OCI-LY1 (cell line): ENCODE results near the gene PGC.

Experiments used
- EZH2 ChIP-seq: fragments of 200-600 bp; sonication (generic), shearing (Covaris generic); IDR thresholded peaks from 2 replicates; pipeline ENCODE4 v1.8.0; 2017; ENCODE audit warnings: borderline replicate concordance, mixed run types, mild to moderate bottlenecking, antibody characterized with exemption, low read length, moderate library complexity, mixed read lengths
- TF ChIP-seq, protein P1 (sequence below): fragments of 200-600 bp; sonication (generic), shearing (Covaris generic); IDR thresholded peaks from 2 replicates; pipeline ENCODE4 v1.5.1; 2017; ENCODE audit warnings: mild to moderate bottlenecking, antibody characterized with exemption, low read length, moderate library complexity, mixed read lengths

DNA sequence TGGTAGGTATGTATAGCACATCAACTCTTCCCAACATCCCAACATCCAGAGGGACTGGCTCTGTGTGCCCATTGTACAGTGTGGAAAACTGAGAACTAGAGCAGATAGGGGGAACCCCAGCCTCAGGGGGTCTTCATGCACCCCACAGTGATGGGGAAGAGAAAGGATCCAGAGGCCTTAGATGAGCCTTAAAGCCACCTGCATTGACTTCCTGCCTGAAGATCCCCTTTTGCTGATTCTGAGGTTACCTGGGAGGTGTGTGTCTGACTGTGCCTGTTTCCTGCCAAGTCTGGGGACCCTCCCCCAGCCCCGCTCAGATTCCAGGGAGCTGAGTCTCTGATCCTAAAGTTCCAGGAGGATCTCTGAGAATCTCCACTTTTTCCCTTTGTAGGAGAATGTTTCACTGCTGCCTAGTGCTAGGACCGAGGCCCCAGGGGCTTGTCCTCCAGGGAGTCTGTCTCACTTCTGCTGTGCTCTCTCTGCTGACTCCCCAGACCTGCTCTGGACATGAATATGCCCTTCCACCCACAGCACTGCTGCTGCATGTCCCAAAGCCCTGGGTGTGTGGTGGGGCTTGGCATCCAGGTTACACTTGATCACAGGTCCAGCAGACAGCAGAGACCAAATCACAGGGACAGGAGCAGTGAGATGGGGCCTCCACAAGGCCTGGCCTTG, 12.8 kb upstream of the PGC start:
- TF ChIP-seq, protein P1, sequence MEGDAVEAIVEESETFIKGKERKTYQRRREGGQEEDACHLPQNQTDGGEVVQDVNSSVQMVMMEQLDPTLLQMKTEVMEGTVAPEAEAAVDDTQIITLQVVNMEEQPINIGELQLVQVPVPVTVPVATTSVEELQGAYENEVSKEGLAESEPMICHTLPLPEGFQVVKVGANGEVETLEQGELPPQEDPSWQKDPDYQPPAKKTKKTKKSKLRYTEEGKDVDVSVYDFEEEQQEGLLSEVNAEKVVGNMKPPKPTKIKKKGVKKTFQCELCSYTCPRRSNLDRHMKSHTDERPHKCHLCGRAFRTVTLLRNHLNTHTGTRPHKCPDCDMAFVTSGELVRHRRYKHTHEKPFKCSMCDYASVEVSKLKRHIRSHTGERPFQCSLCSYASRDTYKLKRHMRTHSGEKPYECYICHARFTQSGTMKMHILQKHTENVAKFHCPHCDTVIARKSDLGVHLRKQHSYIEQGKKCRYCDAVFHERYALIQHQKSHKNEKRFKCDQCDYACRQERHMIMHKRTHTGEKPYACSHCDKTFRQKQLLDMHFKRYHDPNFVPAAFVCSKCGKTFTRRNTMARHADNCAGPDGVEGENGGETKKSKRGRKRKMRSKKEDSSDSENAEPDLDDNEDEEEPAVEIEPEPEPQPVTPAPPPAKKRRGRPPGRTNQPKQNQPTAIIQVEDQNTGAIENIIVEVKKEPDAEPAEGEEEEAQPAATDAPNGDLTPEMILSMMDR = no peak
- no peak for TF ChIP-seq EZH2
